HepG2 (cell line): ENCODE data around the gene ARMH1. TPM values are rescaled to one million over a fixed set of nuclear protein-coding genes. Genes with fewer than 3 reads are reported as not detected.

Experiments
- ATAC-seq: fragments of 200-7000 bp; cut with Tn5 transposase; 3 replicates; pipeline ENCODE4 v1.9.1; 2020; ENCODE audit warnings: mild to moderate bottlenecking, moderate library complexity
- BruUV-seq: library from RNA; stranded (reverse); fragments of 400-500 nt; replicated peaks from 2 replicates; lab custom pipeline; 2021; lab: Mats Ljungman, UMichigan
- CTCF ChIA-PET: fragments of 300-600 bp; formaldehyde crosslinking; extraction: SDS; loops from one replicate; lab custom pipeline; 2021; ENCODE audit warnings: low total read pairs, inconsistent platforms, low intra/inter-chr PET ratio; lab: Yijun Ruan, JAX
- POLR2A ChIA-PET: fragments of 350-600 bp; sonication (Branson Sonifier 250); formaldehyde crosslinking; loops from one replicate; lab custom pipeline; 2020; ENCODE audit warnings: antibody characterized with exemption, inconsistent platforms; lab: Yijun Ruan, JAX
- DNase-seq: peaks from one replicate; pipeline ENCODE4 v3.0.0-alpha.2; 2015; ENCODE audit warnings: low spot score
- FAIRE-seq: peaks from 3 replicates; lab custom pipeline; 2011; peaks lifted over from hg19 to GRCh38; lab: Jason Lieb, UNC
- H2AFZ ChIP-seq: one replicate; pipeline ENCODE4 v1.6.1; 2011; ENCODE audit warnings: low read length, inconsistent platforms
- H3K27ac ChIP-seq: fragments of 300-600 bp; 3 replicates; pipeline ENCODE4 v1.8.0; 2011; ENCODE audit warnings: mixed run types, mild to moderate bottlenecking, mixed read lengths, low read length, inconsistent platforms; ENCODE audit not compliant: insufficient read depth; ENCODE audit errors: extremely low read length
- H3K27me3 ChIP-seq, 2 experiments: fragments of 200-600 bp in 1 of 2; 2 replicates in 1 of 2; 3 replicates in 1 of 2; pipeline versions ENCODE4 v1.6.0 to v1.8.0; 2011; ENCODE audit warnings: low read length in 2 of 2, mild to moderate bottlenecking in 2 of 2, moderate library complexity in 2 of 2, inconsistent platforms in 1 of 2; ENCODE audit not compliant: insufficient read depth in 2 of 2, control insufficient read depth in 1 of 2
- H3K36me3 ChIP-seq, 2 experiments: fragments of 200-600 bp in 1 of 2; replicated peaks in 1 of 2; 2 replicates in 1 of 2; 3 replicates in 1 of 2; pipeline versions ENCODE4 v1.5.1 to v1.8.0; 2011; ENCODE audit warnings: low read length in 2 of 2, inconsistent platforms in 1 of 2; ENCODE audit not compliant: insufficient read depth in 2 of 2, control insufficient read depth in 1 of 2
- H3K4me1 ChIP-seq: 2 replicates; pipeline ENCODE4 v1.5.1; 2012; ENCODE audit warnings: low read length, inconsistent platforms; ENCODE audit not compliant: insufficient read depth
- H3K4me2 ChIP-seq: 2 replicates; pipeline ENCODE4 v1.6.0; 2011; ENCODE audit warnings: low read depth, low read length, inconsistent platforms
- H3K4me3 ChIP-seq, 3 experiments: fragments of 200-600 bp in 1 of 3; sonication (generic), shearing (Covaris generic) in 1 of 3; replicated peaks in 1 of 3; 2 replicates each; pipeline ENCODE4 v1.5.1; 2011 to 2016; ENCODE audit warnings: low read length in 3 of 3, inconsistent platforms in 2 of 3, low read depth in 2 of 3, mild to moderate bottlenecking in 2 of 3, control low read depth in 1 of 3, mixed read lengths in 1 of 3; ENCODE audit not compliant: insufficient read depth in 1 of 3
- H3K79me2 ChIP-seq: one replicate; pipeline ENCODE4 v1.6.1; 2011; ENCODE audit warnings: low read length, inconsistent platforms; ENCODE audit not compliant: insufficient read depth
- H3K9ac ChIP-seq: 2 replicates; pipeline ENCODE4 v1.6.0; 2011; ENCODE audit warnings: mild to moderate bottlenecking, low read depth, low read length, inconsistent platforms; ENCODE audit not compliant: insufficient read depth
- H3K9me3 ChIP-seq: 2 replicates; pipeline ENCODE4 v1.5.1; 2012; ENCODE audit warnings: mild to moderate bottlenecking, low read length
- H4K20me1 ChIP-seq: 2 replicates; pipeline ENCODE4 v1.6.0; 2011; ENCODE audit warnings: inconsistent platforms, mild to moderate bottlenecking, low read length, moderate library complexity; ENCODE audit not compliant: insufficient read depth
- ADNP ChIP-seq: sonication (generic); formaldehyde crosslinking; IDR thresholded peaks from 2 replicates; pipeline ENCODE4 v1.4.0; 2020; ENCODE audit warnings: missing genetic modification reagents
- CEBPZ ChIP-seq: IDR thresholded peaks from 2 replicates; pipeline ENCODE4 v1.6.1; 2012; ENCODE audit warnings: low read length, improper control_type of control experiment
- GFI1 ChIP-seq: sonication (generic); formaldehyde crosslinking; IDR thresholded peaks from 2 replicates; pipeline ENCODE4 v1.5.0; 2020; ENCODE audit warnings: missing genetic modification reagents, mild to moderate bottlenecking, borderline replicate concordance
- HOXA5 ChIP-seq: sonication (generic); formaldehyde crosslinking; IDR thresholded peaks from 2 replicates; pipeline ENCODE4 v1.4.0; 2020; ENCODE audit warnings: missing genetic modification reagents
- KAT2B ChIP-seq: fragments of 150-350 bp; IDR thresholded peaks from 2 replicates; pipeline ENCODE4 v1.6.1; 2014; ENCODE audit warnings: low read depth, low read length, borderline replicate concordance
- MLLT10 ChIP-seq: sonication (generic); formaldehyde crosslinking; IDR thresholded peaks from 2 replicates; pipeline ENCODE4 v1.4.0; 2020; ENCODE audit warnings: missing genetic modification reagents
- SNAPC5 ChIP-seq: sonication (generic); formaldehyde crosslinking; IDR thresholded peaks from 2 replicates; pipeline ENCODE4 v1.8.1; 2023; ENCODE audit warnings: mild to moderate bottlenecking, missing genetic modification reagents, borderline replicate concordance
- SRSF1 ChIP-seq: fragments of 200-400 bp; formaldehyde crosslinking; optimal IDR thresholded peaks from 2 replicates; pipeline ENCODE3; 2017; ENCODE audit warnings: mild to moderate bottlenecking, low read depth, low read length, moderate library complexity
- TBX3 ChIP-seq: fragments of 450-650 bp; IDR thresholded peaks from 2 replicates; pipeline ENCODE4 v1.6.1; 2017; ENCODE audit warnings: antibody characterized with exemption, mild to moderate bottlenecking, inconsistent platforms, borderline replicate concordance
- ZBTB10 ChIP-seq: sonication (generic); formaldehyde crosslinking; IDR thresholded peaks from 2 replicates; pipeline ENCODE4 v1.4.0; 2020; ENCODE audit warnings: missing genetic modification reagents, borderline replicate concordance
- ZFY ChIP-seq: sonication (generic); formaldehyde crosslinking; IDR thresholded peaks from 2 replicates; pipeline ENCODE4 v1.4.0; 2020; ENCODE audit warnings: missing genetic modification reagents
- ZNF33A ChIP-seq: sonication (generic); formaldehyde crosslinking; IDR thresholded peaks from 2 replicates; pipeline ENCODE4 v1.5.1; 2020; ENCODE audit warnings: missing genetic modification reagents, mild to moderate bottlenecking, moderate library complexity, borderline replicate concordance
- ZNF841 ChIP-seq: sonication (generic); formaldehyde crosslinking; IDR thresholded peaks from 2 replicates; pipeline ENCODE4 v1.8.1; 2023; ENCODE audit warnings: missing genetic modification reagents, borderline replicate concordance
- ZSCAN21 ChIP-seq: sonication (generic); formaldehyde crosslinking; IDR thresholded peaks from 2 replicates; pipeline ENCODE4 v1.8.0; 2022; ENCODE audit warnings: mild to moderate bottlenecking, missing genetic modification reagents, moderate library complexity, borderline replicate concordance
- WGBS: methylation state at CpG from one replicate; pipeline ENCODE4 v1.1.6; 2017; ENCODE audit warnings: low lambda C conversion rate; 5-methylcytosine and 5-hydroxymethylcytosine counted together
- in situ Hi-C: cut with HindIII; loops from 2 replicates; pipeline ENCODE4 v1.10.0; 2017; ENCODE audit warnings: low pct_unique_long_range_greater_than_20kb; ENCODE audit not compliant: extremely low pct_ligation_motif_present
- intact Hi-C: fragments of 100-400 bp; cut with micrococcal nuclease; formaldehyde crosslinking; loops from one replicate; pipeline ENCODE4 v1.10.0; 2022; ENCODE audit not compliant: unreplicated experiment
- polyA plus RNA-seq, 8 experiments: library from polyadenylated mRNA; depleted of rRNA in 3 of 8; stranded (reverse) in 7 of 8; unstranded in 1 of 8; fragments of >200 nt; fragmentation: Illumina TruSeq in 4 of 8; extraction: Trizol in 4 of 8; gene quantifications; 2 replicates each; pipeline versions ENCODE4 v1.2.1 to v1.2.3, GENCODE V29; 2011 to 2016; ENCODE audit warnings: low read depth in 4 of 8, missing spikeins in 1 of 8, mixed read lengths in 1 of 8; ENCODE audit not compliant: insufficient read depth in 1 of 8
- total RNA-seq, 5 experiments: library from RNA; depleted of rRNA; stranded (reverse); fragments of >200 nt; fragmentation: Illumina TruSeq; extraction: Trizol; gene quantifications; 2 replicates each; pipeline ENCODE4 v1.2.3, GENCODE V29; 2016; ENCODE audit warnings: low read depth in 1 of 5
- TF ChIP-seq, protein P1 (sequence below): IDR thresholded peaks from 2 replicates; pipeline ENCODE4 v1.6.1; 2016; ENCODE audit warnings: missing compliant biosample characterization, missing genetic modification reagents, borderline replicate concordance
- TF ChIP-seq, protein P2 (sequence below): sonication (generic); formaldehyde crosslinking; IDR thresholded peaks from 2 replicates; pipeline ENCODE4 v1.9.0; 2022; ENCODE audit warnings: missing genetic modification reagents, mild to moderate bottlenecking, borderline replicate concordance

Gene ARMH1
- total and polyA plus RNA-seq, 2 of the 13 experiments (the other 11 are each of a cell fraction or from before 2014, with no cell fraction given), result 0.69 TPM; not detected in 1

GRCh38 chr1:44647896-44648295 is 26.6 kb upstream of the ARMH1 start:
- no peak for DNase-seq
- CTCF ChIA-PET, result no interaction called here
- in situ Hi-C loops, result no loop called here
- BruUV-seq, result no TSS peak
- FAIRE-seq, result no peak
- intact Hi-C loops, result no loop called here
- no peak overlapping the region for H3K27ac ChIP-seq
- H3K4me2 ChIP-seq, result no peak overlapping the region
- H3K4me3 ChIP-seq, result no peak overlapping the region
- H3K27me3 ChIP-seq, result no peaks in the 10 kb centered on the region
- 97% methylated on average over 2 of the region's 2 CpGs for WGBS
- no peak for ATAC-seq
- POLR2A ChIA-PET, result interaction anchor here (1.8 to 4.2 kb wide), 2 partner anchors 11 to 16 kb away, joined by 5 to 25 read pairs; no protein-coding TSS in a partner anchor
- no peak overlapping the region for H3K9ac ChIP-seq
- no peaks in the 10 kb centered on the region for H3K9me3 ChIP-seq
- no peaks in the 10 kb centered on the region for H3K4me1 ChIP-seq
- no peaks in the 10 kb centered on the region for H3K79me2 ChIP-seq
- no peak overlapping the region for H2AFZ ChIP-seq
- peaks cover 49 to 80% of the 10 kb centered on the region in 2 experiments for H3K36me3 ChIP-seq
- no peaks in the 10 kb centered on the region for H4K20me1 ChIP-seq
- TF ChIP-seq, protein P1, sequence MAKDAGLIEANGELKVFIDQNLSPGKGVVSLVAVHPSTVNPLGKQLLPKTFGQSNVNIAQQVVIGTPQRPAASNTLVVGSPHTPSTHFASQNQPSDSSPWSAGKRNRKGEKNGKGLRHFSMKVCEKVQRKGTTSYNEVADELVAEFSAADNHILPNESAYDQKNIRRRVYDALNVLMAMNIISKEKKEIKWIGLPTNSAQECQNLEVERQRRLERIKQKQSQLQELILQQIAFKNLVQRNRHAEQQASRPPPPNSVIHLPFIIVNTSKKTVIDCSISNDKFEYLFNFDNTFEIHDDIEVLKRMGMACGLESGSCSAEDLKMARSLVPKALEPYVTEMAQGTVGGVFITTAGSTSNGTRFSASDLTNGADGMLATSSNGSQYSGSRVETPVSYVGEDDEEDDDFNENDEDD (CRISPR knock-in tag), result no peak
- TF ChIP-seq KAT2B, result no peak
- no peak for TF ChIP-seq TBX3
- no peak for TF ChIP-seq MLLT10 (CRISPR knock-in tag)
- TF ChIP-seq GFI1 (CRISPR knock-in tag), result no peak
- TF ChIP-seq CEBPZ, result no peak
- TF ChIP-seq ZNF841 (CRISPR knock-in tag), result no peak
- TF ChIP-seq ZSCAN21 (CRISPR knock-in tag), result no peak
- TF ChIP-seq ADNP (CRISPR knock-in tag), result no peak
- no peak for TF ChIP-seq SRSF1
- TF ChIP-seq HOXA5 (CRISPR knock-in tag), result no peak
- TF ChIP-seq SNAPC5 (CRISPR knock-in tag), result no peak
- TF ChIP-seq, protein P2, sequence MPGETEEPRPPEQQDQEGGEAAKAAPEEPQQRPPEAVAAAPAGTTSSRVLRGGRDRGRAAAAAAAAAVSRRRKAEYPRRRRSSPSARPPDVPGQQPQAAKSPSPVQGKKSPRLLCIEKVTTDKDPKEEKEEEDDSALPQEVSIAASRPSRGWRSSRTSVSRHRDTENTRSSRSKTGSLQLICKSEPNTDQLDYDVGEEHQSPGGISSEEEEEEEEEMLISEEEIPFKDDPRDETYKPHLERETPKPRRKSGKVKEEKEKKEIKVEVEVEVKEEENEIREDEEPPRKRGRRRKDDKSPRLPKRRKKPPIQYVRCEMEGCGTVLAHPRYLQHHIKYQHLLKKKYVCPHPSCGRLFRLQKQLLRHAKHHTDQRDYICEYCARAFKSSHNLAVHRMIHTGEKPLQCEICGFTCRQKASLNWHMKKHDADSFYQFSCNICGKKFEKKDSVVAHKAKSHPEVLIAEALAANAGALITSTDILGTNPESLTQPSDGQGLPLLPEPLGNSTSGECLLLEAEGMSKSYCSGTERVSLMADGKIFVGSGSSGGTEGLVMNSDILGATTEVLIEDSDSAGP, result no peak
- no peak for TF ChIP-seq ZFY (CRISPR knock-in tag)
- TF ChIP-seq ZNF33A, result no peak
- no peak for TF ChIP-seq ZBTB10 (CRISPR knock-in tag)
